ENCODE data around the gene NOTCH4.

The NOTCH4 gene

DNA sequence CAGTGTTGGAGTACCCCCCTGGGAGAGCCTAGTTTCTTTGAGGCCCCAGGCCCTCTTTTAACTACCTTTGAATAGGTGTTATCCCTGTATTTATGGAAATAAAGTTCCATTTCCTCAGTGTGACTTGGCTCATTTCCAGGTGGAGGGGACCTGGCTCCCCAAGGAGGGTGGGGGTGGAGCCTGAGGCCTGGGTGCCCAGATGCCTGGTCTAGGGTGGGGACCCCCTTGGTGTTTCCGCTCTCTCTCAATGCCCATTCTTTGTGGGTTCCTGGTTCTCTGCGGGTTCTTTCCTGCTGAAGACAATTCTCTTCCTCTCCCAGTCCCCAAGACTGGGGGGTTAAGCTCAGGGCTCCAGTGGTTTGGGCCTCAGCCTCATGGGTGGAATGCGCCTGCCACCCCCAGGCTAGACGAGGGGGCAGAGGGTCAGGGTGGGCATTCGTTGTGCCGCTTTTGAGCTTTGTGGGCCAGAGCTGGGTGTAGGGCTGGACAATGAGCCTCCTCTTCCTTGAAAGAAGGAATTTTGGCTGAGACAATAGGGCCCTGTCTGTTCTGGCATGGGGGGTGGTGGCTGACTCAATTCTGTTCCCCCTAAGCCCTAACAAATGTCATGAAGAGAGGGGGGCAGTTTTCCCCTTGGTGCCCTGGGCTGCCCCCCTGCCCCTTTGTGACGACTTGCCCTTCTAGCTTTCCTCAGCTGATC lies 60.2 kb downstream of the NOTCH4 start:
- DNase-seq (ENCODE audit: low spot score), result peak; percentile 58

DNA sequence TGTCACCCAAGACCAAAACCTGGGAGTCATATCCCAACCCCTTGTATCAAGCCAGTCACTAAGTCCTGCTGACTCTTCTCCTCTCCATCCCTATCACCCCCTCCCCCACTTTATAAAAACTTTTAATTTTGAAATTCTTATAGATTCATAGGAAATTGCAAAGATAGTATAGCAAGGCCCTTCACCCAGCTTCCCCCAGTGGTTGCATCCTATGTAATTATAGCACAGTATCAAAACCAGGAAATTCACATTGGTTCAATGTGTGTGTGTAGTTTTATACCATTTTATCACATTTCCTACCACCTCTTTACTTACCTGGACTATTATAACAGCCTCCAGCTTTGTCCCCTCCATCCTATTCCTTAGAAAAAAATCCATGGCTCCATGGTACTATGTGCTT lies 65.8 kb downstream of the NOTCH4 start:
- no peak for DNase-seq (ENCODE audit: low spot score)

DNA sequence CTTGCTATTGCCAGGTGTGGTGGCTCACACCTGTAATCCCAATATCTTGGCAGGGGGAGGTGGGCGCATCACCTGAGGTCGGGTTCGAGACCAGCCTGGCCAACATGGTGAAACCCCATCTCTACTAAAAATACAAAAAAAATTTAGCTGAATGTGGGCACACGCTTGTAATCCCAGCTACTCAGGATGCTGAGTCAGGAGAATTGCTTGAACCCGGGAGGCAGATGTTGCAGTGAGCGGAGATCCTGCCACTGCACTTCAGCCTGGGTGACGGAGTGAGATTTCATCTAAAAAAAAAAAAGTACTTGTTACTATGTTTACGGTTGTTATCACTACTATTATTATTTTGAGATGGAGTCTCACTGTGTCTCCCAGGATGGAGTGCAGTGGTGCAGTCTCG lies 67.0 kb downstream of the NOTCH4 start:
- no peak for DNase-seq (ENCODE audit: low spot score)

DNA sequence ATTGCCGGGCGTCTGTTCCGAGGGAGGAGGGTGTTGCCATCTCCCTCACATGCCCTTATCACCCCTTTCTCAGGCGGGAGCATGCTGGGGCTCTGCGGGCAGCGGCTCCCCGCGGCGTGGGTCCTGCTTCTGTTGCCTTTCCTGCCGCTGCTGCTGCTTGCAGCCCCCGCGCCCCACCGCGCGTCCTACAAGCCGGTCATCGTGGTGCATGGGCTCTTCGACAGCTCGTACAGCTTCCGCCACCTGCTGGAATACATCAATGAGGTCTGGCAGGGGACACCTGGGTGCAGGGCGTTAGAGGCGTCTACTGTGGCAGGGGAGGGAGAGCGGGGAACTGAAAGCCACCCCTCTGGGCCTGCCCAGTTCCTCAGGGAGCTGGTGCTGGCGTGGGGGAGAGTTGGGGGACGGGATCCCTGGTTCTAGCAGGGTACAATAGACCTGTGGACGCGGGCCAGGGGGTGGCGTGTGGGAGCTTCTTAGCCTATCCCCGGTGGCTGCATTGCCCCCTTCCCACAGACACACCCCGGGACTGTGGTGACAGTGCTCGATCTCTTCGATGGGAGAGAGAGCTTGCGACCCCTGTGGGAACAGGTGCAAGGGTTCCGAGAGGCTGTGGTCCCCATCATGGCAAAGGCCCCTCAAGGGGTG lies 69.2 kb downstream of the NOTCH4 start:
- peak; percentile 70 for DNase-seq (ENCODE audit: low spot score)

DNA sequence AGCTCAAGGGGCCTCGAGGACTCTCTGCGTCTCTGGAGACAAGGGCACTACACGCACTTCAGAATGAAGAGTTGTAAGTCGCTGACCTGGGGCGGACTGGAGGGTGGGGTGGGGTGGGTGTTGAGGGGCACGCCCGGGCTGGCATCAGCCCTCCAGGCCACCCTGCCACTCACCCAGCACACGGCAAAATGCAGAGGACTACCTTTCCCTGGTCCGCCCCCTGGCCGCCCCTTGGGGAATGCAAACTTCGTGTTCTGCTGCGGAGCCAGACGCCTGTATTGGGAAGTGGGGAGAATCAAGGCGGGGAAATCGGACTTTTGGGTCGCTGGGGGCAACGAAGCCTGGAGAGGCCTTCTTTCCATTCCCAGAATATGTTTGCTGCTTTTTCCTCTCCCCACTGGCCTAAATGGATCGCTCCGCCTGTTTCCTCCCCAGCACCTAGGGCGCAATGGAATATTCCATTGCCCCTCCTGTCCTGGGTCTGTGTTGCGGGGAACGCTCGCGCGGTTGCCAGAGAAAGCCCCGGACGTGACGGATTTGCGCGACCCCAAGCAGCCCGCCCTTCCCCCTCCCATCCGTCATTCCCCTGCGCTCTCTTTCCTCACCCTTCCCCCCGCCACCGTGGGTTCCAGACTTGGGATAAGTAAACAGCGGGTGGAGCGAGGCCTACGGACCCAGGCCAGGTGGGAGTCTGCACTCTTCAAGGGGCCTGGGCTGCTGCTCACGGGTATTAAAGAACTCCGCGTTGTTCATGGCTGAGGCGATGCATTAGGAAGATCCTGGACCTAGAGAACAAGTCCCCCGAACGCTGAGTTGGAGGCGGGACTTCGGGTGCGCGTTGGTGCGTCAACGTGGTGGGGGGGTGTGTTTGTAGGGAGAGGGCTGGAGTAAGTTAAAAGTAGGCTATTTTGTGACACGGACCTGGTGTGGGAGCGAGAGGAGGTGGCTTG lies 70.0 kb downstream of the NOTCH4 start, which contains the start of gene PPT2:
PPT2 (plus strand) TSS at position 578 of the 950 bp plus-strand sequence. CDS start 454 bp downstream, outside the sequence.
- DNase-seq (ENCODE audit: low spot score), result peak; percentile 95

DNA sequence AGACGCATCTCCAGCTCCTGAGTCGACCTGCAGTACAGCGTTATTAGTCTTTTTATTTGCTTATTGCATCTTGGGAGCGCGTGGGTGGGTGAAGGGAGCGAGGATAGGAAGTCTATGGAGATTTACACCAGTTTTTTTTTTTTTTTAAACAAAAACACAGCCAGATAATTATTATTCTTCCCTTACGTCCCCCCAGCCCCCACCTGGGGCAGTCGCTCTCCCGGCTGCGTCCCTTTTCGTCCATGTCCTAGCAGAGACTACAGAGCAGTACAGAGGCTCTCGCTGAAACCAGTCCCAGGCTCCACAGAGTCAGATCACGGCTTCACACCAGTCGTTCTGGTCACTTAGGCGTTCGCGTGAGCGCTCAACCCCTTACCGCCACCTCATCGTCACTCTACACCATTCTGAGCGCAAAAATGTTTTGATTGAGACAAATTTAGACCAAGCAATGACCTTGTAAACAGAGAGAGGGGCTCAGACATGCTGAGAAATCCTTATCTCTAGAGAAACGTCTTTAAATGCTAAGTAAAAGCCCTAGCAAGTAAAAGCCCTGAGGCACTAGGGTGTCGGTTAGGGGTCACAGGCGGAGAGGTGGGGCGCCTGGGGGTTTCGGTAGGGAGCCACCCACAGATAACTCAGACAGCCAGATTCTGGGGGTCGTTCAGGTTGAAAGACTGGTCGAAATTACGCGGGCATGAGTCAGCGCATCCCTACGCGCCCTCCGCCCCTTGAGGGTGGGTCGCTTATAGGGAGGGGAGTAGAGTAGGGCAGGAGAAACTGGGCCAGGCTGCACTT lies 70.9 kb downstream of the NOTCH4 start:
- no peak for DNase-seq (ENCODE audit: low spot score)

DNA sequence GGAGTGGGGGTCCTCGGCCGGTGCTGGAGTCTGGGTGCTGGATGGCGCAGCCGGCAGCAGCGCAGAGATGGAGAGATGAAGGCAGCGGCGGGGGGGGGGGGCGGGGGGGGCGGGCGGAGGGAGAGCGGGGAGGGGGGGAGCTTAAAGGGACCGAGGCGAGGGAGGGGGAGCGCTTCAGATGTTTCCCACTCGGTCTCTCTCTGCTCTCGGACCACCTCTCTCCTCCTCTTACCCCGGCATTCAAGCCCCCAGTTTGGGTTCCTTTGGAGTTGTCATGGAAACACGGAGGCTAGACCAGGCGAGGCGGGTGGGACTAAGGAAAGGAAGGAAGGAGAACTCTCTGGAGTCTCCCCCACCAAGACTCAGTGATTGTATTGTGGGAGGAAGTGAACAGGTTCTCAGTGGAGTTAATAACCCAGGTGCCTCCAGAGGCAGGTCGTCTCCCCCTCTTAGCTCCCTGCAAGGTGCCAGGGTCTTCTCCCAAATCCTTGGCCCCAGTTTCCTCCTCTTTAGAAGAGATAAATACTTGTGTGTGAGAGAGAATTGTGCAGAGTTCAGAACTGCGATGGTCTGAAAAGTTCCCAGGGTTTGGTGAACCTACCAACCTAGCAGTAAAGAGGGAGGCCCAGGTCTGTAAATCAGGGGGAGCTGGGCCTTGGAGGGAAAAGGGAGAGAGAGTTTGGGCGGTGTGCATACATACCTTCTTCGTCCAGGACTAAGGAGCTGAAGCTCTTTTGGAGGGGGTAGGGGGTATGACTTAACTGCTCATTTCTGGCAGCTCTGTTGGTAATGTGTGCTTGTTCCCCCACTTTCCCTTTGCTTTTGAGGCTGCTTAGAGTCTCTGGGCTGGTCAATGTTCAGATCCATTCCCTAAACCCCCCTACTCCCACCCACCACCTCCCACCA lies 71.8 kb downstream of the NOTCH4 start, which contains the start of gene PRRT1:
PRRT1 (minus strand) TSS at position 77 of the 906 bp plus-strand sequence. CDS start 112 bp downstream, outside the sequence.
- peak; percentile 52 for DNase-seq (ENCODE audit: low spot score)

DNA sequence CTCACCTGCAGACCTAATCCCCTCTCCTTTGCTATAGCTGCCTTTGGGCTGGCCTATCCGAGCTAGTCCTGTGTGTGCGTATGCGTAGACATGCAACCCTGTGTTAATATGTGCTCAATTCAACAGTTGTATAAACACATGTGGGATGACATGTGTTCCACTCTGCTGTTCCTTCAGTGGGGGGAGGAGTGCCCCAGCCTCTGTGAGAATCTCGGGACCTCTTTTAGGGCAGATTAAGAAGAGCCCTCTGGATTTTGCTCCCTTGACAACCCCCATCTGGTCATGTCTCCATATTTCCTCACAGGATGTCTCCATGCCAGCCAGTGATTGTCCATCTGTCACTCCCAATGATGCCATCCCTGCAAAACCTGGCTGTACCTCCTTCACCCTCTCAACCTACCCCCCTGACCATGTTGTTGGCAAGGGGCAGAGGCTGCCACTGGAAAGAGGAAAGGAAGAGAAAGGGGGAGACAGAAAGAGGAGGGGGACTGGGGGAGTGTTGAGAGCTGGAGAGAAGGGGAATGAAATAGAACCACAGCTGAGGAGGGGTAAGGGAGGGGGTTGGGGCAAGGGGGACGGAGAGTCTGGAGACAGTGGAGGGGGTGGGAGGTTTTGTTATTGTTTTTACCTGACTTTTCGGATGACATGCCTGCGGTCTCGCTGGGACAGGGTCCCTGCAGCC lies 72.5 kb downstream of the NOTCH4 start:
- DNase-seq (ENCODE audit: low spot score), result no peak

DNA sequence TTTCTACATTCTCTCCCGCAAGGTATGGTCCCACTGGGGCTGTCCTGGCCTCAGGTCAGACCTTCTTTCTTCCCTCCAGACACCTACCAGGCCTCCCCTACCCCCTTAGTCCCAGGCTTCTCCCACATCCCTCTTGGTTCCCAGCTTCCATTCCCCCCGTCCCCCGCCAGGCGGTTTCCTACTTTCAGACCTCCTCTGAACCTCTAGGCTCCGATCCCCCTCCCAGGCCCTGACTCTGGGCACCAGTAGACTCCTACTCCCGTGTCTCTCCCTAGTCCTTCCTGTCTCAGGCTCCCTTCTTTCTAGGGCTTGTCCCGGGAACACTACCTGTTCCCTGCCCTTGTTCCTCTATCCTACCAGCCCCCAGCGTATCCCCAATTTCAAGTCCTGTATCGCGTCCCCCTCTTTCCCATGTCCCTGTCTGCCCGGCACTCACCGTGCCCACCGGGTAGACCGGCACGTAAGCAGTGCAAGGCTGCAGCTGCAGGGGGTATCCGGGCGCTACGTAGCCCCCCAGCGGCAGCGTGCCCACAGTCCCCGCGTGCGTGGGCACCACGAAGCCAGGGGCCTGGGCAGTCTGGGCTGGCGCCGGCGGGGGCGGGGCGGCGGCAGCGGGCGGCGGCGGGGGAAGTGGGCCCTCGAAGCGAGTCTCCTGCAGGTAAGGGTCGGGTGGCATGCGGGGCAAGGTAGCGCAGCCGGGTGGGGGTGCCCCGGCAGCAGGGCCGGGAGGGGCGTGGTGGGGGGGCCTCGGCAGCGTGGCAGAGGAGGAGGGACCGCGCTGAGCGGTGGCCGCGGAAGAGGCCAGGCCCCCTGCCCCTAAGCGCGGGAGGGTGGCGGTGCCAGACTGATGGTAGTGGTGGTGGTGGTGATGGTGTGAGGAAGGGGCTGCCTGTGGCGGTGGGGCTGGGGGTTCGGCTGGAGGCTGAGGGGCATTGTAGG lies 73.7 kb downstream of the NOTCH4 start:
- no peak for DNase-seq (ENCODE audit: low spot score)

DNA sequence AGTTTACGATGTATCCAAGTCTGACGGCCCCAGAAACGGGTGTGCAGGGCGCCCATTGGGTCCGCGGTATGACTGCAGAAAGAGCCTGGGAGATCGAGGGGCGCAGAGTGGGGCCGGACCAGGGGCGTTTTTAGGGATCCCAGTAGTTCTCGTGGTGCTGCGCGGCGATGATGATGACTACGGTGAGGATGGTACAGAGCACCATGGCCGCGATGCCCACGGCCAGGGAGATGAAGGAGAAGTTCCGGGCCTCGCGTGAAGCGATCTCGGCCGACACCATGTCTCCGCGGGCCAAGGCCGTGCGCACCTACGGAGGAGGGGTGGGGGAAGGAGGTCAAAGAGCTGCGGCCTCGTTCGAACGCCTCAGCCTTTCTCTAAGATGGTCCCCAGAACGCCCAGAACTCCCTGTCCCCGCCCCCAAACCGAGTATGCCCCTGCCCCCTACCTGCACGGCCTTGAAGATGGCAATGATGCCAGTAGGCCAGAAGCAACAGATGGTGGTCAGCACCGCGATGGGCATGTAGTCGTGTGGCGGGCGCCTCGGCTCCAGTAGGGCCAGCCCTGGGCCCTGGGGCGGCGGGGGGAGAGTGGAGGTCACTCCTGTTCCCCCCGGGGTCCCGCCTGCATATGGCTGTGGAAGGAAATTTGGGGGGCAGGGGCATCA lies 74.6 kb downstream of the NOTCH4 start:
- no peak for DNase-seq (ENCODE audit: low spot score)

DNA sequence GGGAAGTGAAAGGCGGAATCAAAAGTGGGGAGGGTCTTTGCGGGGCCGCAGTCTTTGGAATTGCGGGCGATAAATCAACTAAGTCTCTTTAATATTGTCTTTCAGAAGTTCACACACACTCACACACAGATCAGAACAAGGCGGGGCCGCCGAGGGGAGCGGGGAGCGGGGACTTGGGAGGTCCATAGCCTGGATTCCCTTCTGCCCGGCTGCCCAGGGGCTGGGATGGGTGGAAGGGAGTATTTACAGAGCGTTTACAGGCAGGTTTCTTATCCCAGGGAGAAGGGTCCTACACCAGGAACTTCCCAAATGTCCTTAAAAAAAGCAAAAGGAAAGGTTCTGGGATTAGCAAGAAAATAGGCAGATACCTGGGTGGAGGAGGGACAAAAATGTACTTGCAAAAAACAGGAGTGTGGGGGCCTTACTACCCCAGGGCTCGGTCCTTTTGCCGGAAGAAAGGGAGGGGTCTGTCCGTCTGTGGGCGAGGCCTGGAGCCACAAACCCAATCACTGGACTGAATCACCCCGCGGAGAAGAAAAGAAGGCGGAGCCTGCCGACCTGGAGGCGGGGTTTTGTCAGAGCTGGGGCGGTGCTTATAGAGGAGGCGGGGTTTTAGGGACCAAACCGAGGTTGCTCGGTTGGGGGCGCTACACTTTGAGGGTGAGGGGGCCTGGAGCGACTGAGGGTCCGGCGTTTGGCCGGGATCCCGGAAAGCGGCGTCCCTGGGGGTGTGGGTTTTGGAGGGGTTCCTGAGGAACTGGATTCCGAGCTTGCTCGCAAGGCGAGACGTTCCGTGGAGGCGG lies 75.4 kb downstream of the NOTCH4 start:
- DNase-seq (ENCODE audit: low spot score), result peak; percentile 41

DNA sequence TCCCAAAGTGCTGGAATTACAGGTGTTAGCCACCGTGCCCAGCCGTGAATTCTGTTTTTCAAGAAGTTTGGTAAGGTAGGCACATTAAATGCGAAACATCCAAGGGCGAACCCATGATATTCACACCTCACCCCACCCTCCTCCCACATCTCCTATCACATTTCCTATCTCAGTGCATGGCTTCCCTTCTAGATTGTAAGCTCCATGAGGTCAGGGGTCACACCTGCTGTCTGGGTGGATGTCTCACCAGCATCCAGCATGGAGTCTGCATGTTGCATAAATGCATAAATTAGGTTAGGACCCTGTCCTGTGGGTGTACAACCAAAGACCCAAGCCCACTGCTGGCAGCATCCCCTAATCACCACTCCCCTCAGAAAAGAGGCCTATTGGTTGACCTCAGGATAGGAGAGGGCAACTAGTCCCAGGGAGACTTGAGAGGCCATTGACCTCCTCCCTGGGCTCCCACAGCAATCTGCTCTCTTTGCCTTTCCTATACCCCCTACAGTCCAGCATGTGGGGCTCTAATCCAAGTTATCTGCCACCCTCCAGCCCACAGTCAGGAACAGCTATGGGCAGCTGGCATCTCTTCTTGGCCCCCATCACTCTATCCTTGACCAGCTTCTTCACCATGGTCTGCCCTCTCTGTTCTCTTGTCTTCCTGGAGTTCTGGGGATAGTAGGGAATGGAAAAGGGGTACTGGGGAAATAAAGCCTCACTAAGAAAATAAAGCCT lies 76.3 kb downstream of the NOTCH4 start:
- DNase-seq (ENCODE audit: low spot score), result no peak

DNA sequence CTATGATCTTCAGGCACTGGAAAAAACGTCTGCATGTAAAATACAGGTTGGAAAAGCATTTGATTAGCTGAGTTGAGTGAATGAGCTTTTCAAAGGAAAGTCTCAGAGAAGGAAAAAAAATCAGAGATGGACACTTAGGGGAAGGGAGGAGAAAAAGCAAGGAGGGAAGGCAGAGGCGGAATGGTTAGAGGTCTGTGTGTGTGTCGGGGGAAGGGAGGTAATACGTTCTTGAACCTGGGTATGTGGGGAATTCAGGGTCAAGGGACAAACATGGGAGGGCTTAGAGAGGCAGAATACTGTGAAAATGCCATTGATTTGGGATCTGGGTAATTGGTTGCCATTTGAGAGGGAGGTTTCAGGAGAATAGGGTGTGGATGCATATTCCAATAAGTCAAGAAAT lies 77.2 kb downstream of the NOTCH4 start:
- DNase-seq (ENCODE audit: low spot score), result no peak

DNA sequence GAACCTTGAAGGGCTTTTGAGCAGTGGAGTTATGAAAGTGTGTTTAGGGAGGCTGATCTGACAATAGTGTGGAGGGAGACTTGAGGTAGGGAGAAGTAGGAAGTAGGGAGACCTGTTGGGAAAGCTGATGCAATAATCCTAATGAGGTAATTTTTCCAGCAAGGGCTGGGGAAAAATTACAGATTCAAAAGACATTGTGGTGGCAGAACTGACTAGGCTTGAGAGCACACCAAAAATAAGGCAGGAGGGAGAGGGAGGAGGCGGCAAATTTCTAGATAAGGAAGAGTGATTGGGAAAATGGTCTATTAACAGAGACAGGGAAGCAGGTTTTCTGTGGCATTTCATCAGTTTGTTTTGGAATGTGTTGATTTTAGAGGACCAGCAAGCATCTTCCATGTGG lies 77.6 kb downstream of the NOTCH4 start:
- DNase-seq (ENCODE audit: low spot score), result no peak
